WTC11 (cell line): ENCODE results near the gene PRKCE. TPM values are rescaled to one million over a fixed set of nuclear protein-coding genes. Genes with fewer than 3 reads are reported as not detected.

Experiments used
- ATAC-seq: fragments of 200-7000 bp; cut with Tn5 transposase; 2 replicates; pipeline ENCODE4 v1.10.0; 2021; ENCODE audit warnings: mild to moderate bottlenecking, moderate library complexity
- CTCF ChIA-PET: fragments of 300-600 bp; sonication (Branson Sonifier 250); formaldehyde crosslinking; loops from one replicate; lab custom pipeline; 2021; ENCODE audit warnings: antibody characterized with exemption; lab: Charles Lee
- POLR2A ChIA-PET: fragments of 350-600 bp; sonication (Branson Sonifier 250); formaldehyde crosslinking; loops from one replicate; lab custom pipeline; 2021; ENCODE audit warnings: antibody characterized with exemption; lab: Charles Lee
- DNase-seq: peaks from one replicate; pipeline ENCODE4 v3.0.0; 2021; ENCODE audit warnings: low spot score
- H3K27ac Mint-ChIP-seq: 2 replicates; pipeline ENCODE4 v1.8.0; 2021; ENCODE audit warnings: mixed read lengths
- H3K27me3 Mint-ChIP-seq: 2 replicates; pipeline ENCODE4 v1.8.0; 2021; ENCODE audit warnings: low read depth, mild to moderate bottlenecking, moderate library complexity, mixed read lengths
- H3K36me3 Mint-ChIP-seq: 2 replicates; pipeline ENCODE4 v1.8.0; 2021; ENCODE audit warnings: mixed read lengths
- H3K4me1 Mint-ChIP-seq: 2 replicates; pipeline ENCODE4 v1.8.0; 2022; ENCODE audit warnings: mixed read lengths
- H3K4me3 Mint-ChIP-seq: 2 replicates; pipeline ENCODE4 v1.8.0; 2021; ENCODE audit warnings: mild to moderate bottlenecking, moderate library complexity, mixed read lengths
- H3K9me3 Mint-ChIP-seq: 2 replicates; pipeline ENCODE4 v1.8.0; 2021; ENCODE audit warnings: mixed read lengths
- CBFB ChIP-seq: sonication (generic); formaldehyde crosslinking; IDR thresholded peaks from 2 replicates; pipeline ENCODE4 v1.8.1; 2022; ENCODE audit warnings: mild to moderate bottlenecking, low read depth, missing genetic modification reagents
- ETV6 ChIP-seq: sonication (generic); formaldehyde crosslinking; IDR thresholded peaks from 2 replicates; pipeline ENCODE4 v1.8.1; 2022; ENCODE audit warnings: mild to moderate bottlenecking, missing genetic modification reagents
- JUN ChIP-seq: sonication (generic); formaldehyde crosslinking; IDR thresholded peaks from 2 replicates; pipeline ENCODE4 v1.8.0; 2023; ENCODE audit warnings: mild to moderate bottlenecking, missing genetic modification reagents
- MLX ChIP-seq: sonication (generic); formaldehyde crosslinking; IDR thresholded peaks from 2 replicates; pipeline ENCODE4 v1.8.1; 2023; ENCODE audit warnings: mild to moderate bottlenecking, missing genetic modification reagents, moderate library complexity
- NFYB ChIP-seq: sonication (generic); formaldehyde crosslinking; conservative IDR thresholded peaks from 2 replicates; pipeline ENCODE4 v1.8.0; 2022; ENCODE audit warnings: low read depth, missing genetic modification reagents
- NR1H2 ChIP-seq: sonication (generic); formaldehyde crosslinking; IDR thresholded peaks from 2 replicates; pipeline ENCODE4 v1.9.0; 2021; ENCODE audit warnings: mild to moderate bottlenecking, moderate library complexity, missing genetic modification reagents
- PRRX2 ChIP-seq: fragments of 250-450 bp; sonication (Bioruptor Pico); IDR thresholded peaks from 2 replicates; pipeline ENCODE4 v1.8.0; 2021; ENCODE audit warnings: mild to moderate bottlenecking
- SP1 ChIP-seq: sonication (generic); formaldehyde crosslinking; conservative IDR thresholded peaks from 2 replicates; pipeline ENCODE4 v1.8.1; 2022; ENCODE audit warnings: missing genetic modification reagents
- ZNF263 ChIP-seq: sonication (generic); formaldehyde crosslinking; IDR thresholded peaks from 2 replicates; pipeline ENCODE4 v1.8.1; 2022; ENCODE audit warnings: low read depth, mild to moderate bottlenecking, moderate library complexity, missing genetic modification reagents
- ZNF416 ChIP-seq: fragments of 250-450 bp; sonication (Bioruptor Pico); IDR thresholded peaks from 2 replicates; pipeline ENCODE4 v1.9.0; 2021; ENCODE audit warnings: mild to moderate bottlenecking, inconsistent platforms
- ZNF532 ChIP-seq: fragments of 250-450 bp; sonication (Bioruptor Pico); IDR thresholded peaks from 2 replicates; pipeline ENCODE4 v1.9.0; 2021; ENCODE audit warnings: mild to moderate bottlenecking, borderline replicate concordance
- total RNA-seq: library from RNA; stranded (reverse); gene quantifications from 3 replicates; pipeline ENCODE4 v1.2.3, GENCODE V29; 2021
- TF ChIP-seq, protein P1 (sequence below): sonication (generic); formaldehyde crosslinking; IDR thresholded peaks from 2 replicates; pipeline ENCODE4 v1.8.0; 2022; ENCODE audit warnings: mild to moderate bottlenecking, missing genetic modification reagents
- TF ChIP-seq, protein P2 (sequence below): fragments of 250-450 bp; sonication (Bioruptor Pico); IDR thresholded peaks from 2 replicates; pipeline ENCODE4 v1.8.0; 2021; ENCODE audit warnings: mild to moderate bottlenecking
- TF ChIP-seq, protein P3 (sequence below): sonication (generic); formaldehyde crosslinking; IDR thresholded peaks from 2 replicates; pipeline ENCODE4 v1.8.1; 2023; ENCODE audit warnings: mild to moderate bottlenecking, missing genetic modification reagents, borderline replicate concordance

PRKCE gene
- total RNA-seq, 1 experiment from 2014 or later = 5.8 TPM

DNA sequence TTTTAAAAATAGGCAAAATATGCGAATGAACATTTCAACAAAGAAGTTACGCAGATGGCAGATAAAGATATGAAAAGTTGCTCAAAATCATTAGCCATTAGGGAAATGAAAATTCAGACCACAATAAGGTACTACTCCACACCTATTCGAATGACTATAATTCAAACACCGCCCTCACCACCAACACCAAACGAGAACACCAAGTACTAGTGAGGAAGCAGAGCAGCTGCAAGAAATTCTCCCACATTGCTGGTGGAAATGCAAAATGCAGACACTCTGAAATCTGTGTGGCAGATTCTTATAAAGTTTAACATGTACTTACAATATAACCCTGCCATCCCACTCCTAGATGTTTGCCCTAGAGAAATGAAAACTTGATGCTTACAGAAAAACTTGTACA is 17.3 kb upstream of the PRKCE start:
- H3K36me3 Mint-ChIP-seq = no peaks in the 10 kb centered on the region
- no peak overlapping the region for H3K27ac Mint-ChIP-seq
- no peaks in the 10 kb centered on the region for H3K9me3 Mint-ChIP-seq
- no peak overlapping the region for H3K4me3 Mint-ChIP-seq
- no peak for TF ChIP-seq ZNF532 (CRISPR knock-in tag)
- TF ChIP-seq, protein P1, sequence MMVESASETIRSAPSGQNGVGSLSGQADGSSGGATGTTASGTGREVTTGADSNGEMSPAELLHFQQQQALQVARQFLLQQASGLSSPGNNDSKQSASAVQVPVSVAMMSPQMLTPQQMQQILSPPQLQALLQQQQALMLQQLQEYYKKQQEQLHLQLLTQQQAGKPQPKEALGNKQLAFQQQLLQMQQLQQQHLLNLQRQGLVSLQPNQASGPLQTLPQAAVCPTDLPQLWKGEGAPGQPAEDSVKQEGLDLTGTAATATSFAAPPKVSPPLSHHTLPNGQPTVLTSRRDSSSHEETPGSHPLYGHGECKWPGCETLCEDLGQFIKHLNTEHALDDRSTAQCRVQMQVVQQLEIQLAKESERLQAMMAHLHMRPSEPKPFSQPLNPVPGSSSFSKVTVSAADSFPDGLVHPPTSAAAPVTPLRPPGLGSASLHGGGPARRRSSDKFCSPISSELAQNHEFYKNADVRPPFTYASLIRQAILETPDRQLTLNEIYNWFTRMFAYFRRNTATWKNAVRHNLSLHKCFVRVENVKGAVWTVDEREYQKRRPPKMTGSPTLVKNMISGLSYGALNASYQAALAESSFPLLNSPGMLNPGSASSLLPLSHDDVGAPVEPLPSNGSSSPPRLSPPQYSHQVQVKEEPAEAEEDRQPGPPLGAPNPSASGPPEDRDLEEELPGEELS (CRISPR knock-in tag) = no peak
- TF ChIP-seq, protein P2, sequence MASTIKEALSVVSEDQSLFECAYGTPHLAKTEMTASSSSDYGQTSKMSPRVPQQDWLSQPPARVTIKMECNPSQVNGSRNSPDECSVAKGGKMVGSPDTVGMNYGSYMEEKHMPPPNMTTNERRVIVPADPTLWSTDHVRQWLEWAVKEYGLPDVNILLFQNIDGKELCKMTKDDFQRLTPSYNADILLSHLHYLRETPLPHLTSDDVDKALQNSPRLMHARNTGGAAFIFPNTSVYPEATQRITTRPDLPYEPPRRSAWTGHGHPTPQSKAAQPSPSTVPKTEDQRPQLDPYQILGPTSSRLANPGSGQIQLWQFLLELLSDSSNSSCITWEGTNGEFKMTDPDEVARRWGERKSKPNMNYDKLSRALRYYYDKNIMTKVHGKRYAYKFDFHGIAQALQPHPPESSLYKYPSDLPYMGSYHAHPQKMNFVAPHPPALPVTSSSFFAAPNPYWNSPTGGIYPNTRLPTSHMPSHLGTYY = no peak
- DNase-seq (no peak), ATAC-seq (no peak)
- ChIA-PET POLR2A (no interaction called here), CTCF (no interaction called here)
- H3K4me1 Mint-ChIP-seq = peaks cover 28% of the 10 kb centered on the region
- no peaks in the 10 kb centered on the region; the same call in 1 of the 2 replicates for H3K27me3 Mint-ChIP-seq

GRCh38 chr2:45636008-45636407 is 15.5 kb upstream of the PRKCE start:
- ATAC-seq (no peak), DNase-seq (no peak)
- ChIA-PET POLR2A (no interaction called here), CTCF (no interaction called here)
- H3K27me3 Mint-ChIP-seq = no peaks in the 10 kb centered on the region; the same call in 1 of the 2 replicates
- no peak overlapping the region for H3K27ac Mint-ChIP-seq
- H3K4me3 Mint-ChIP-seq = no peak overlapping the region
- no peak for TF ChIP-seq ZNF263
- TF ChIP-seq ETV6 (CRISPR knock-in tag) = no peak
- TF ChIP-seq CBFB (CRISPR knock-in tag) = no peak
- TF ChIP-seq NFYB (CRISPR knock-in tag) = no peak
- no peak for TF ChIP-seq NR1H2 (CRISPR knock-in tag)
- TF ChIP-seq SP1 = no peak
- no peak for TF ChIP-seq JUN (CRISPR knock-in tag)
- TF ChIP-seq MLX (CRISPR knock-in tag) = no peak
- no peak for TF ChIP-seq PRRX2 (CRISPR knock-in tag)
- TF ChIP-seq, protein P1 (CRISPR knock-in tag) = no peak
- TF ChIP-seq, protein P3, sequence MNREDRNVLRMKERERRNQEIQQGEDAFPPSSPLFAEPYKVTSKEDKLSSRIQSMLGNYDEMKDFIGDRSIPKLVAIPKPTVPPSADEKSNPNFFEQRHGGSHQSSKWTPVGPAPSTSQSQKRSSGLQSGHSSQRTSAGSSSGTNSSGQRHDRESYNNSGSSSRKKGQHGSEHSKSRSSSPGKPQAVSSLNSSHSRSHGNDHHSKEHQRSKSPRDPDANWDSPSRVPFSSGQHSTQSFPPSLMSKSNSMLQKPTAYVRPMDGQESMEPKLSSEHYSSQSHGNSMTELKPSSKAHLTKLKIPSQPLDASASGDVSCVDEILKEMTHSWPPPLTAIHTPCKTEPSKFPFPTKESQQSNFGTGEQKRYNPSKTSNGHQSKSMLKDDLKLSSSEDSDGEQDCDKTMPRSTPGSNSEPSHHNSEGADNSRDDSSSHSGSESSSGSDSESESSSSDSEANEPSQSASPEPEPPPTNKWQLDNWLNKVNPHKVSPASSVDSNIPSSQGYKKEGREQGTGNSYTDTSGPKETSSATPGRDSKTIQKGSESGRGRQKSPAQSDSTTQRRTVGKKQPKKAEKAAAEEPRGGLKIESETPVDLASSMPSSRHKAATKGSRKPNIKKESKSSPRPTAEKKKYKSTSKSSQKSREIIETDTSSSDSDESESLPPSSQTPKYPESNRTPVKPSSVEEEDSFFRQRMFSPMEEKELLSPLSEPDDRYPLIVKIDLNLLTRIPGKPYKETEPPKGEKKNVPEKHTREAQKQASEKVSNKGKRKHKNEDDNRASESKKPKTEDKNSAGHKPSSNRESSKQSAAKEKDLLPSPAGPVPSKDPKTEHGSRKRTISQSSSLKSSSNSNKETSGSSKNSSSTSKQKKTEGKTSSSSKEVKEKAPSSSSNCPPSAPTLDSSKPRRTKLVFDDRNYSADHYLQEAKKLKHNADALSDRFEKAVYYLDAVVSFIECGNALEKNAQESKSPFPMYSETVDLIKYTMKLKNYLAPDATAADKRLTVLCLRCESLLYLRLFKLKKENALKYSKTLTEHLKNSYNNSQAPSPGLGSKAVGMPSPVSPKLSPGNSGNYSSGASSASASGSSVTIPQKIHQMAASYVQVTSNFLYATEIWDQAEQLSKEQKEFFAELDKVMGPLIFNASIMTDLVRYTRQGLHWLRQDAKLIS (CRISPR knock-in tag) = no peak
- TF ChIP-seq, protein P2 = no peak
- no peak for TF ChIP-seq ZNF416
- H3K4me1 Mint-ChIP-seq = peaks cover 34% of the 10 kb centered on the region
- H3K9me3 Mint-ChIP-seq = no peaks in the 10 kb centered on the region
- H3K36me3 Mint-ChIP-seq = no peaks in the 10 kb centered on the region
